ENCODE data around the gene SNTB2. TPM values are rescaled to one million over a fixed set of nuclear protein-coding genes. Genes with fewer than 3 reads are reported as not detected.
"Not testable (repeated sequence)": the region's sequence is repeated elsewhere in the genome, so short reads cannot be mapped to it uniquely, and the experiment has no call there.

The SNTB2 gene
- total and polyA plus RNA-seq, 2 donors (not counting 3 experiments of a cell fraction or from before 2014, with no cell fraction given) = 24.9 to 73.7 TPM

- H3K9me1 ChIP-seq (replicated peaks; ENCODE audit: control insufficient read depth, extremely low read depth, insufficient read depth, low read length); H3K36me3 ChIP-seq (ENCODE audit: control insufficient read depth in 2 of 2, extremely low read depth in 1 of 2, insufficient read depth in 2 of 2, low read length in 2 of 2); H3K79me2 ChIP-seq (ENCODE audit: control insufficient read depth, insufficient read depth, low read length); DNase-seq (ENCODE audit: low read depth, low spot score); BruUV-seq (replicated peaks); H2AFZ ChIP-seq (ENCODE audit: low read depth, low read length); H3K4me2 ChIP-seq (ENCODE audit: insufficient read depth, low read length); H3K27ac ChIP-seq (ENCODE audit: insufficient read depth, low read depth, low read length); H3K9ac ChIP-seq (replicated peaks; ENCODE audit: extremely low read depth, insufficient read depth, low read length); FAIRE-seq; dilution Hi-C loops (cut with MboI; ENCODE audit: extremely low pct_ligation_motif_present, low sequenced_read_pairs); H3K4me3 ChIP-seq (replicated peaks in 1 of 3; ENCODE audit: insufficient read depth in 1 of 3, low read depth in 1 of 3, low read length in 3 of 3); POLR2A ChIA-PET; H4K20me1 ChIP-seq (replicated peaks; ENCODE audit: control insufficient read depth, extremely low read depth, insufficient read depth, low read length); H3K9me3 ChIP-seq (replicated peaks; ENCODE audit: control insufficient read depth, insufficient read depth, low read length); H3K27me3 ChIP-seq (ENCODE audit: control insufficient read depth in 2 of 2, insufficient read depth in 2 of 2, low read length in 2 of 2): not testable (repeated sequence)
- peaks cover 18% of the 10 kb centered on the region for H3K4me1 ChIP-seq (ENCODE audit: control insufficient read depth, extremely low read depth, insufficient read depth, low read length)
- intact Hi-C loops (cut with micrococcal nuclease) = loop anchor here (10.0 kb wide), 1 partner anchor 452 kb away; the partner anchor contains the start of gene TANGO6
- CTCF ChIA-PET = interaction anchor here (0.7 to 2.1 kb wide), 3 partner anchors 12 to 146 kb away, joined by 3 to 6 read pairs (median 3); no protein-coding TSS in a partner anchor
Measured at GRCh38 chr16:69296771-69297170, 109.8 kb downstream of the SNTB2 start.

DNA sequence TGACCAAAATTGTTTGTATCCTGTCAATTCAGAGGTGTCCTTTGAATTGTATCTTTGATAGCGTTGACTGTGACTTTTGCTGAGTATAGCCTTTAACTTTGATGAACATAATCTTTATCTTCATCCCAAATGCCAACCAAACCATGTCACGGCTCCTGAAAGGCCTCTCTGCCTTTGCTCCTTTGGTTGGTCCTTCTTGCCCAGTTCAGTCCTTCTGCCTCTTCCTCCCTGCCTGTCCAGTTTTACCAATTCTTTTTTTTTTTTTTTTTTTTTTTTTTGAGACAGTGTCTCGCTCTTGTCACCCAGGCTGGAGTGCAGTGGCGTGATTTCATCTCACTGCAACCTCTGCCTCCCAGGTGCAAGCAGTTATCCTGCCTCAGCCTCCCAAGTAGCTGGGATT, 111.3 kb downstream of the SNTB2 start:
- TF ChIP-seq GATA2 (IDR thresholded peaks at IDR 0.05; ENCODE audit: insufficient read depth, insufficient read length, low read depth, low read length) = no peak
- no peak for TF ChIP-seq POLR2A (IDR thresholded peaks at IDR 0.05; ENCODE audit: low read depth, low read length)
- TF ChIP-seq, protein P1, sequence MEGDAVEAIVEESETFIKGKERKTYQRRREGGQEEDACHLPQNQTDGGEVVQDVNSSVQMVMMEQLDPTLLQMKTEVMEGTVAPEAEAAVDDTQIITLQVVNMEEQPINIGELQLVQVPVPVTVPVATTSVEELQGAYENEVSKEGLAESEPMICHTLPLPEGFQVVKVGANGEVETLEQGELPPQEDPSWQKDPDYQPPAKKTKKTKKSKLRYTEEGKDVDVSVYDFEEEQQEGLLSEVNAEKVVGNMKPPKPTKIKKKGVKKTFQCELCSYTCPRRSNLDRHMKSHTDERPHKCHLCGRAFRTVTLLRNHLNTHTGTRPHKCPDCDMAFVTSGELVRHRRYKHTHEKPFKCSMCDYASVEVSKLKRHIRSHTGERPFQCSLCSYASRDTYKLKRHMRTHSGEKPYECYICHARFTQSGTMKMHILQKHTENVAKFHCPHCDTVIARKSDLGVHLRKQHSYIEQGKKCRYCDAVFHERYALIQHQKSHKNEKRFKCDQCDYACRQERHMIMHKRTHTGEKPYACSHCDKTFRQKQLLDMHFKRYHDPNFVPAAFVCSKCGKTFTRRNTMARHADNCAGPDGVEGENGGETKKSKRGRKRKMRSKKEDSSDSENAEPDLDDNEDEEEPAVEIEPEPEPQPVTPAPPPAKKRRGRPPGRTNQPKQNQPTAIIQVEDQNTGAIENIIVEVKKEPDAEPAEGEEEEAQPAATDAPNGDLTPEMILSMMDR (IDR thresholded peaks at IDR 0.05; ENCODE audit: extremely low read depth in 1 of 2, insufficient read depth in 1 of 2, low read depth in 1 of 2, low read length in 2 of 2) = no peak
- TF ChIP-seq MYC (IDR thresholded peaks at IDR 0.05; ENCODE audit: low read depth, low read length) = no peak
- TF ChIP-seq, protein P2, sequence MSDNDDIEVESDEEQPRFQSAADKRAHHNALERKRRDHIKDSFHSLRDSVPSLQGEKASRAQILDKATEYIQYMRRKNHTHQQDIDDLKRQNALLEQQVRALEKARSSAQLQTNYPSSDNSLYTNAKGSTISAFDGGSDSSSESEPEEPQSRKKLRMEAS (IDR thresholded peaks at IDR 0.05; ENCODE audit: insufficient read depth, insufficient read length) = no peak
- no peak for TF ChIP-seq POLR2AphosphoS5 (IDR thresholded peaks at IDR 0.05; ENCODE audit: insufficient read depth, low read depth, low read length)
- no peak overlapping the region for H3K27ac ChIP-seq (ENCODE audit: insufficient read depth, low read depth, low read length)
- BruUV-seq (replicated peaks) = no TSS peak
- no peak overlapping the region for H3K4me3 ChIP-seq (replicated peaks in 1 of 3; ENCODE audit: insufficient read depth in 1 of 3, low read depth in 1 of 3, low read length in 3 of 3)
- FAIRE-seq (no peak), DNase-seq (ENCODE audit: low read depth, low spot score) (no peak)
- H3K4me1 ChIP-seq (ENCODE audit: control insufficient read depth, extremely low read depth, insufficient read depth, low read length) = peaks cover 21% of the 10 kb centered on the region
- H3K27me3 ChIP-seq (ENCODE audit: control insufficient read depth in 2 of 2, insufficient read depth in 2 of 2, low read length in 2 of 2) = no peaks in the 10 kb centered on the region
- no peak overlapping the region for H2AFZ ChIP-seq (ENCODE audit: low read depth, low read length)
- H3K9ac ChIP-seq (replicated peaks; ENCODE audit: extremely low read depth, insufficient read depth, low read length) = no peak overlapping the region
- dilution Hi-C loops (cut with MboI; ENCODE audit: extremely low pct_ligation_motif_present, low sequenced_read_pairs) (no loop called here), intact Hi-C loops (cut with micrococcal nuclease) (loop anchor here (10.0 kb wide), 1 partner anchor 453 kb away; the partner anchor contains the start of gene TANGO6)
- CTCF ChIA-PET = no interaction called here
- no peak overlapping the region for H3K4me2 ChIP-seq (ENCODE audit: insufficient read depth, low read length)
- no peaks in the 10 kb centered on the region for H3K9me3 ChIP-seq (replicated peaks; ENCODE audit: control insufficient read depth, insufficient read depth, low read length)
- peaks cover 2% of the 10 kb centered on the region for H3K79me2 ChIP-seq (ENCODE audit: control insufficient read depth, insufficient read depth, low read length)
- peaks cover 6 to 9% of the 10 kb centered on the region in 2 experiments for H3K36me3 ChIP-seq (ENCODE audit: control insufficient read depth in 2 of 2, extremely low read depth in 1 of 2, insufficient read depth in 2 of 2, low read length in 2 of 2)
- H4K20me1 ChIP-seq (replicated peaks; ENCODE audit: control insufficient read depth, extremely low read depth, insufficient read depth, low read length) = no peaks in the 10 kb centered on the region
- H3K9me1 ChIP-seq (replicated peaks; ENCODE audit: control insufficient read depth, extremely low read depth, insufficient read depth, low read length) = no peaks in the 10 kb centered on the region
- POLR2A ChIA-PET = no interaction called here

All from endothelial cell of umbilical vein (primary cell).